HK-2 (cell line): Measurements from ENCODE around the gene TIA1.
"Not testable (repeated sequence)": the region's sequence is repeated elsewhere in the genome, so short reads cannot be mapped to it uniquely, and the experiment has no call there.

Source experiments
- DNase-seq: peaks from one replicate; pipeline ENCODE4 v3.0.0-alpha.2; 2018; ENCODE audit not compliant: unreplicated experiment

TIA1 gene

DNA sequence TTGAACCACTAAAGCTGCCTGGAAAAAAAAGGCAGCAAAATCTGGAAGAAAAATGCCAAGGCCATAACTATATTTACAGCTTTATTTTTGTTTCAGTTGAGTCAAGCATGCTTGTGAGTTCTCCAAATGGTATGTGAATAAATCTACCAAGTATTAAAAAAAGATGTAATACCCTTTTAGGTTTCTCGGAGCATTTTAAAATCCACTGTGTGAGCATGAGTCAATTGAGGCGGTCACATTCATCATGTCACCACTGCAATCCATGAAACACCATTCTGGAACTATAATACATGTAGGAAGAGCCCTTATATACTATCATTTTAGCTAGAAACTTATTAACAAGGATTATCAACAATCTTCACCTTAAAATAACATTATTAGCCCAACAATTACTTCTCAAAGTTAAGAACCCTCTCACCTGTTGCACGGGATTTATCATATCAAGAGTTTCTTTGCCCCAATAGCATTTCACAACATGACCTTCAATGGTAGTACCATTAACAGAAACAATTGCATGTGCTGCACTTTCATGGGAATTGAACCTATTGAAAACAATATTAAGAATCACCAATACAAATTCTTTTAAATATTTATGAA, 33.4 kb downstream of the TIA1 start:
- no peak for DNase-seq

DNA sequence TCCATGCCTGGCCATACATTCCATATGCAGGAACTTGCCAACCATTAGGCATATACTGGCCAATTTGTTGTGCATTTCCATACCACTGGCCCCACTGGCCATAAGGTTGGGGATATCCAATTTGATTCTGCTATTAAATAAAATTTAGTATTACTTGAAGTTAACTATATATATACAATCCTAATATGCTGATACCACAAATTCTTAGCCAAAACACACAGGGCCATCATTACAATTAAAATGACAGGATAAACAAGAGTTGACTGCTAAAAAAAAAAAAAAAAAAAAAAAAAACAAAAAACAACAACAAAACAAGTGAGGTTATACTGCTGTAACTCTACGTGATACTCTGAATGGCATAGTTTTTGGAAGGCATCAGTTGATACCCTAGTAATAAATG, 34.1 kb downstream of the TIA1 start:
- no peak for DNase-seq

DNA sequence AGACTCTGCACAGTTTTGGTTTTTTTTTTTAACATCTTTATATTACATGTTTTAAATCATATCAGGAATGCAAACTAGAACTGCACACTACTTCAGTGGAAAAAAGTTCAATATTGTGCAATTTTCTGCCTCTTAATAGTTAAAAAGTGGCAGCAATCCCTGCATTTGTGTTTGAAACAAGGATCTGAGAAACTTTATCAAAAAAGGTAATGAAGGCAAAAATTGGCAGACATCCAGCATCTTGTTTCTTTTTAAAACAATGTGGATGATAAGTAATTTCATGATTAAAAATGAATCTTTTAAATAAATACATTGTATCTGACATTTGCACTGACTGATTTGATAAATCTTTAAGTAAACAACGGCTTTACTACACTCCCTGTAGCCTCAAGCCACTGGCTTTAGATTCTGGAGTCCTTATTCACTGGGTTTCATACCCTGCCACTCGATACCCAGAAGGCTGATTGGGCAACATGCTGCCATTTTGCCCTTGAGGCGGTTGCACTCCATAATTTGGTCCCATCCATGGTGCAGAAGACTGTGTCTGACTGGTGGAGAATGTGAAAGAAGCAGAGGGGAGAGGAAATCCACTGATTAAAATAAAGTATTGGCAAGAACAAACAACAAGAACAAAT, 36.0 kb downstream of the TIA1 start:
- no peak for DNase-seq

DNA sequence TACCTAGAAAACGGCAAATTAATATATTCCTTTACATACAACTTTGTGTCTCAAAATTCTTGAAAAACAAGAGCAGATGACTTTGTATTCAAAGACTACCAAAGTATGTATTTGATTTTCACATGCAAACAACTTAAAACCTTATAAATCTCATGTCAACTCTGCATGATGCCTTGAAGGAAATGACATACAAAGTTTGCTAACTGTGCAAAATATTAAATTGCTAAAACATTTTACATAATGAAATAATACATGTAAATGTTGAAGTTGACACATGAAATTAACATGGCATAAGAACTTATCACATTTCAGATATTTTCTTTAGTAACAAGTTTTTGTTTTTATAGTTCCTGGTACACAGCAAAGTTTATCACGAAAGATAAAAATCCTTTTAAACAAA, 36.8 kb downstream of the TIA1 start:
- DNase-seq: no peak

DNA sequence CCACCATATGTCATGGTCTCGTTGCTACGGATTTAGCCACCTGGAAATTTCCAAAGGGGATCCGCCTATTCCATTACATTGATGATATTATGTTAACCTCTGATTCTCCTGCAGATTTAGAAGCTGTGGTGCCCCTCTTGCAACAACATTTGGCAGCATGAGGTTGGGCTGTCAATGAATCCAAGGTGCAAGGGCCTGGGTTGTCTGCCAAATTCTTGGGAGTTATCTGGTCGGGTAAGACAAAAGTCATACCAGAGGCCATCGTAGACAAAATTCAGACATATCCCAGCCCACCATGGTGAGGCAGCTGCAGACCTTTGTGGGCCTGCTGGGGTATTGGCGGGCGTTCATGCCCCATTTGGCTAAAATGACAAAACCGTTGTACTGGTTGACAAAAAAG, 44.0 kb downstream of the TIA1 start:
- no peak for DNase-seq

DNA sequence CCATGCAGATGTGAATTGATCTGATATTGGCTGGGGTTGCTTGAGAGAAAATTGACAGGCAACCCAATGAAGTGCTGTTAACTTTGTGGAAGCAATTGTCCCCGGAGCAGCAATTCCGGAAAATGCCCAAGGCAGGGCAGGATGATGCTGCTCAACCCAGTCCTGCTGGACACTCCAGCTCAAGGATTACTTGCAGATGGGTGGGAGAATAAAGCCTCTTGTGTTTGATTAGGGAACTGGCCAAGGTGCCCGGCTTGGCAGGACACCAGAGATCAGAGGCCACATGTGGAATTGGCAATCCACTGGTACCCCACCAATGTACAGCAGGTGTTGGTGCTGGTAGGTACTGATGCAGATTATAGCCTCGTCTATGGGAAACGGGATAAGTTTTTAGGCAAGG, 45.3 kb downstream of the TIA1 start:
- DNase-seq: no peak

DNA sequence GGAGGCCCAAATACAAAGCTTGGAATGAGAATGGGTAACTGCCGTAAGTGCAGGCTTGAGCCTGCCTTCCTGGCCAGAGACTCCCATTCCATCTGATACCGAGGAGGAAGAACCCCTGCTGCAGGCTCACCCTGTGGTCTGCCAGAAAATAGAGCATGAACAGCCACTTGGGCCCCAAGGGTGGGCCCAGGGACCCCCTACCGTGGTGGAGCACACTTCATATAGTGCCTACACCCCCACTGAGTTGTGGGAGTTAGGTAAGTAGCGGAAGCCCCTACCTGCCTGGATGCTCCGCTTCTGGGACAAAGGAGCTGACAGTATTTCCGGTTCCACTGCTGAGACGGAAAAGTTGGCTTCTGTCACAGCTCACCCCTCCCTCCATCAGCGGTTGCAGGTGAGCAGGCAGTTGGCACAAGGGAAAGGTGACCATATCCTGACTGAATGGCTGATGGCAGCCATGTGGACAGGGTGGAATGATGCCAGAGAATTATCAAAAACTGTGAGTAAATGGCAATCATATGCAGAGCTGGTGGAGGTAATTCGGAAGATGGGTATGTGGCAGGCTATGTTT, 46.1 kb downstream of the TIA1 start:
- no peak for DNase-seq

DNA sequence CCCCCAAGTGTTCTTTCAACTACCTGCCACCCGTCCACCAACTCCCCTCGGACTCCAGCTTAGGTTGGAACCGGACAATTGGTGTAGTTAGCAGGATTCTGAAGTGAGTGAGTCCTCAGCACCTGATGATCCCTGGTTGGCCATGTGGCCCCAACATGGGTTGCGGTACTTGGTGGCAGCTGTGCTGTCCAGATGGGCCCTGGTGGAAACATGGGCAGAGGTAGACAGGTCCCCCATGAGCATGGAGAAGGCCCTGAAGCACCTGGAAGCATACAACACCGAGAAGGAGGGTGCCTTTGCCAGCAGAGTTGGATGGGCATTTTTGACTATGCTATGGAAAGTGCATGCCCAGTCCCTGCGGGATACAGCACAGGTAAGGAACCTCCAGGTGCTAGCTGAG, 46.6 kb downstream of the TIA1 start:
- no peak for DNase-seq

DNA sequence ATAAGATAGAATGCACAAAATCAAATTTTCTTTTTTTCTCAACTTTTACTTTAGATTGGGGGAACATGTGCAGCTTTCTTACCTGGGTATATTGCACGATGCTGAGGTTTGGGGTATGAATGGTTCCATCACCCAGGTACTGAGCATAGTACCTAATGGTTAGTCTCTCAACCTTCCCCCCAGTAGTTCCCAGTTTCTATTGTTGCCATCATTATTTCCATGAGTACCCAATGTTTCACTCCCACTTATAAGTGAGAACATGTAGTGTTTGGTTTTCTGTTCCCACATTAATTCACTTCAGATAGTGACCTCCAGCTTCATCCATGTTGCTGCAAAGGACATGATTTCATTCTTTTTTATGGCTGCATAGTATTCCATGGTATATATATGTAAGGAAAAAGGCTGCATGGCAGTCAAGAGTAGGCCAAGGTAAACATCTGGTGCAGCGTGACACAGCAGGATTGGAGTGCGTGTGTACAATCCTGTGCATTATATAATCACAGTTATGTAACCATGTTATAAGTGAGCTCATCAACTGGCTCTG, 47.1 kb downstream of the TIA1 start:
- DNase-seq: no peak

DNA sequence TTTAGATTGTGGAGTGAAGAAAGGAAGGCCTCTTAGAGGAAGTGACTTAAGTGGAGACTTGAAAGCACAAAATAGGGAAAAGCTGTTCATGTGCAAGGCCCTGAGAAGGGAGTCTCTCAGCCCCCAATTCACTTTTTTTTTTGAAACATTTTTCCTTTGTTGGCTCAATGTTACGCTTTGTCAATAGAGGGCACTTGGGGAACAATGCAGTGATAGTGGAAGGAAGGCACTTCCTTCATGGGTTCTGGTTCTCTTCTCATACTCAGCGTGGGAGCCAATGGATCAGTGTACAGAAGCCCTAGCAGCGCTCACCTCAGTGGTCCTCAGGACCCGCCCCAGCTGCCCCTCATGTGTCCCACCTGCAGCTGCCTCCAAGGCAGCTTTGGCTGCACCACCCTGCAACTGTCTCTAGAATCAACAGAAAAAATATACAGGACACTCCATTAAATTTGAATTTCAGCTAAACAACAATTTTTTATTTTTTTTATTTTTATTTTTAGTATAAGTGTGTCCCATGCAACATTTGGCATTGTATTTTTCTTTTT, 49.0 kb downstream of the TIA1 start:
- DNase-seq: no peak

DNA sequence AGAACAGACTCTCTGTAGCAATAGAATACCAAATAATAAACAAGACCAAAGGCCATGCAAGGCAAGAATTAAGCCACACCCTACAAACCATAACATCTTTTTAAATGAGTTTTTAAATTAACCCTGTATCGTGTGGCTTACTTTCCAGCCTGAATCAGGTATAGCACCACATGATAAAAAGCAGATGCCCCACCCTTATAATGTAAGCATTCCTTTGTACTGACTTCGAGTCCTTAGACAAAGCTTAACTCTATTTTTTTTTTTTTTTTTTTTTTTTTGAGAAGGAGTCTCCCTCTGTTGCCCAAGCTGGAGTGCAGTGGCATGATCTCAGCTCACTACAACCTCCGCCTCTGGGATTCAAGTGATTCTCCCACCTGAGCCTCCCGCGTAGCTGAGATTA, 55.9 kb downstream of the TIA1 start:
- no peak for DNase-seq

DNA sequence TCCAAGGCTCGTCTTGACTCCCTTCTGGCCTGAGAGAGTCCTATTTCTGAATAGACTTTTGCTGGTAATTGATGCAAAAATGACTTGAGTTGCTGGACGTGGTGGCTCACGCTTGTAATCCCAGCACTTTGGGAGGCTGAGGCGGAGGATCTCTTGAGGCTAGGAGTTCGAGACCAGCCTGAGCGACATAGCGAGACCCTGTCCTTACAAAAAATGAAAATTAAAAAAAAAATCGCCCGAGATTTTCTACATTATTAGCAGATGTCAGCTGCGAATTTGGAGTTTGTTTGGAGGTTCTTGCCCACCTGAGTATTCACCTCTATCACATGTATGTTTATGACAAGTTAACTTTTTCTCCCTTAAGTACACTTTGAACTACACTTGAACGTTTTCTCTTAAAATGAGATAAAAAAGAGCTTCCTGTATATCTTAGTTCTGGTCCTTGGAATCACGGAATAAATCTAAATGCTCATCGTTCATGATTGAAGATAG, 57.1 kb downstream of the TIA1 start:
- no peak for DNase-seq

DNA sequence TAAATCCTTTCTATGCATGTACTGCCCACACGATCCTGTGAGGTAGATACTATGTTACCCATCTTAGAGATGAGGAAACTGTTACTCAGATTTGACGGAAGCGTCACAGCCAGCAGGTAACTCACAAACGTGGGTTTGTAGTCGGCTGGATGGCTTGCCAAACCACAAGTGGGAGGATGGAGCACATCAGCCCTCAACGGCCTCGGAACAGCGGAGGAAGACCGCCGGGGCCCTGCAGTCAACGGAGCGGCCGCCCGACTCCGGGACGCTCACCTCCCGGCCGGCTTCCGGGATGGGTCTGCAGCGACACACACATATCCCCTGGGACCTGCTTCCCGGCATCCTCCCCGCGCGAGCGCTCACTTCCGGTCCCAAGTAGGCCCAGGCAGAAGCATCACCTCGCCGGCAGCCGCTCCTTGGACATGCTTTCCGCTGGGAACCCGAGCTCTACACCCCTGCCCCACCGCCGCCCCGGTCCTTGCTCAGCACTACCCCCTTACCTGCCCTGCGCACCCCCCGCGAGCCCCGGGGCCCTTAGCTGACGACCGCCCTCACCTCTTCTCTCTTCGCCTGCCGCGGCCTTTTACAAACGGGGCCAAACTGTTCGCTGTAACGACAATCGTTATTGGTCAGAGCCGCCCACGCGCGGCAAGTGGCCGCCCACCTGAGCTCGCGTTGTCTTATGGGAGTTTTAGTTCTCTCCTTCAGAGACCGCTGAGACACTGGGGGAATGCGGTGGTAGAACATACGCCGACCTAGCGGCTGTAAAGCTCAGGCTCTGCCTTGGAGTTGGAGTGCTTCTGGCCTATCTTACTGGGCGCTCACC, 57.8 kb downstream of the TIA1 start, which contains the start of gene C2orf42:
C2orf42 (minus strand) TSS at position 602 of the 826 bp plus-strand sequence. CDS start 9,034 bp downstream, outside the sequence.
- peak; percentile 96 for DNase-seq

DNA sequence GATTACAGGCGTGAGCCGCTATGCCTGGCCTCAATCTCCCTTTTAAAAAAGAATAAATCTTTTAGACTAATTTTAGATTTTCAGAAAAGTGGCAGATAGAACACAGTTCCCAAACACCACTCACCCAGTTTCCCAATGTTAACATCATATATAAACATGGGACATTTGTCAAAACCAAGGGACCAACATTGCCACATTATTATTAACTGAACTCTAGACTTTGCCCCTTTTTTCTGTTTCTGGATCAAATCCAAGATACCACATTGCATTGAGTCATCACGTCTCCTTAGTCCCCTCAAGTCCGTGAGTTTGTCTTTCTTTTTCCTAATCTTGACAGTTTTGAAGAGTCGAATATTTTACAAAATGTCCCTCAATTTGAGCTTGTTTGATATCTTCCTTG, 60.0 kb downstream of the TIA1 start:
- no peak for DNase-seq

DNA sequence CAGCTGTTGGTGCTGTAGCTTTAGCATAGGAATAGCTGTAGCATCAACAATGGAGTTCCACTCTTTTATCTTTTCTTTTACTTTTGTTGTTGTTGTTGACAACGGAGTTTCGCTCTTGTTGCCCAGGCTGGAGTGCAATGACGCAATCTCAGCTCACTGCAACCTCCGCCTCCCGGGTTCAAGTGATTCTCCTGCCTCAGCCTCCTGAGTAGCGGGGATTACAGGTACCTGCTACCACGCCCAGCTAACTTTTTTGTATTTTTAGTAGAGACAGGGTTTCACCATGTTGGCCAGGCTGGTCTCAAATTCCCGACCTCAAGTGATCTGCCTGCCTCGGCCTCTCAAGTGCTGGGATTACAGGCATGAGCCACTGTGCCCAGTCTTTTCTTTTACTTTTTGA, 61.3 kb downstream of the TIA1 start:
- DNase-seq: not testable (repeated sequence)

DNA sequence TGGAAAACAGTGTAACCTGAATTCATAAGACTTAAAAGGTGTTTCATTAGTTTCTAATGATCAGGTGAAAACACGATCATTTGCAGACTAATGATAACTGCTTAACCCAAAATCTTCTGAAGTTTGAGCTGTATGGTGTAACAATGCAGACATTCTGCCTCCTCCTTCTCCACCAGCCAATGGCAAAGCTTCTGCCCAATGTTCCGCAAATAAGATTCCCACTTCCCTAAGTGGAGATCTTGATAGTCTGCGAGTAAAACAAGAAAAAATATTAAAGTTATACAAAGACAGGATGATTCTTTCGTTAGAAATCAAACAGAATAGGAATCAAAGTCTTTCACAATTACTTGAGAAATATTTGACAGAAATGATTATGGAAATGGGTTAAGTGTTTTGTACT, 65.7 kb downstream of the TIA1 start:
- DNase-seq: no peak

DNA sequence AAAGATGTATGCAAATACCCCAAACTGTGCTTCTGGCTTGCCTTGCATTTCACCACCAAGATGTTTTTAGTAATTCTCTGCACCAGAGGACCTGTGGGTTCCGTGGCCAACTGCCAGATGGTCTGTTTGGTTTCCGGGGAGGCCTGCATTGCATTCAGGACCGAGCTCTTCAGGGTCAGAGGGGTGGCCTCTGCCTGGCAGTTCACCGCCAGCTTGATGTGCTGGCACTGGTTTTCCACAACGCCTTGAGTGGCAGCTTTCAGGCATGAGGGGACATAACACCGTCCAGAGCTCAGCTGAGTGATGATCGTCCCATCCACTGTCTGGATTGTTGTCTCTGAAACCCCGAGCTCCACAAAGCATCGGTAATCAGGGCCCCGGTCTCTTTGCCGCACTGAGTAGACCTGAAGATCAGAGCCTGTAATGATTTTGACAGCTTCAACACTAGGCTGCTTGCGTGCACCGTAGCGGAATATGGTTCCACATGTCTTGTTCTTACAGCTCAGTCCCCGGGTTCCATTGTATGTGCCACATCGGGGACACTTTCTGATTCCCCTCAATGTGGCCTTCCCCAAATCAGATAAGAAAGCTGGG, 67.0 kb downstream of the TIA1 start:
- no peak for DNase-seq

DNA sequence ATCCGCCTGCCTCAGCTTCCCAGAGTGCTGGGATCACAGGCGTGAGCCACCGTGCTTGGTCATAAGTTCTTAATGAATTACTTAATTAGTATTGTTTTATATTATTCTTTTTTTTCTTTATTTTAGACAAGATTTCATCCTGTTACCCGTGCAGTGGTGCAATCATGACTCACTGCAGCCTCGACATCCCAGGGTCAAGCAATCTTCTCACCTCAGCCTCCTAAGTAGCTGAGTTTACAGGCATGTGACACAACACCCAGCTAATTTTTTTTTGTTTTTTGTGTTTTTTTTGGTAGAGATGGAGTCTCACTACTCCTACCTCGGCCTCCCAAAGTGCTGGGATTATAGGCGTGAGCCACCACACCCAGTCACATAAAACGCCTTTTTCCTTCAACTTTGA, 74.9 kb downstream of the TIA1 start:
- DNase-seq: no peak

DNA sequence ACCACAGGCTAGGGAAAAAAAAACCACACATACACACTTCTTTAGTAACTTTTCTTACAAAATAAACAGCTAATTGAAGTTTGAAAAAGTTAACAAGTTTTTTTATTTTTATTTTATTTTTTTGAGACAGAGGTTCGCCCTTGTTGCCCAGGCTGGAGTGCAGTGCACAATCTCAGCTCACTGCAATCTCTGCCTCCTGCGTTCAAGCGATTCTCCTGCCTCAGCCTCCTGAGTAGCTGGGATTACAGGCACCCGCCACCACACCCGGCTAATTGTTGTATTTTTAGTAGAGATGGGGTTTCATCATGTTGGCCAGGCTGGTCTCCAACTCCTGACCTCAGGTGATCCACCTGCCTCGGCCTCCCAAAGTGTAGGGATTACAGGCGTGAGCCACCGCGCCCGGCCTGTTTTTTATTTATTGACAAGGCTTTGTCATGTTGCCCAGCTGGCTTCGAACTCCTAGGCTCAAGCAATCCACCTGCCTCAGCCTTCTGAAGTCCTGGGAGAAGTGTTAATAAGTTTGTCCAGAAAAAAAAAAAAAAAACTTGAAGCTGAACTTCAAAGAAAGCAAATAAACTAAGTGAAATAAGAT, 78.7 kb downstream of the TIA1 start:
- DNase-seq: not testable (repeated sequence)

DNA sequence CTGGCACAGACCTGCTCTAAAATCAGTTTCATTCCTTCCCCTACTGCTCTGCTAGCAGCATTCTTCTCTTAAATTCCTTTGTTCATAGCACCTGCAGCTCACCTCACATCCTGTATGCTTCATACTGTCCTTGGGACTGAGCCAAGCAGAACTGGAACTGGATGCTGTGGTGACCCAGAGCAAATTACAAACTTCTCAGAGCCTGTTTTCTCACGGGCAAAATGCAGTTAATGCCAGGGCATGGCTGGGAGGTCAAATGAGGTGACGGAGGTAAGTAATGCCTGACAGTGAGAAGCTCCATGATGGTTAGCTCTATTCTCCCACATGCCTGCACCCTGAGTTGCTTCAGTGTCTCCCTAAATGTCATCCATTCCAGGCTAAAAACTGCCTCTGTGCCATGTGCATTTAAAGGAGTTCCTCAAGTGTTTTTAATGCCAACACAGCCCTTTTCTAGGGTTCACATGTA, 87.3 kb downstream of the TIA1 start:
- DNase-seq: no peak

DNA sequence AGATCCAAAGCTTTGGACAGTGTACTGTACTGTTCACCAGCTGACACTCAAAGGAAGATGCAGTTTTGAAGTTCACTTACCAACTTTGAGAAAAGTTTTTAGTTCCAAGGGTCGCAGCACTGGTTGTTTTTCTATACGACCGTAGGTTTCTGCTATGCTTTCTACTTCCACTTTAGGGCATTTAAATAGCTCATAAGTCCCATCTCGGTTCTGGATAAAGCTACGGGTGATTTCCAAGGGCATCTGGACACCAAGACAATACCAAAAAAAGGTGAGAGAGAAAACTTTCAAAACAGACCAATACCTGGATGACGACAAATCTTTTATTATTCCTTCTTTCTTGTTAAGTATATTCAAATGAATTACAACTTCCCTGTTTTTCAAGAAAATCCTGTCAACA, 87.9 kb downstream of the TIA1 start:
- DNase-seq: no peak
